SK-N-SH (cell line): ENCODE measurements around the gene GARNL3.

ENCODE experiments used
- CTCF ChIP-seq: fragments of 200-600 bp; sonication (generic); IDR thresholded peaks from 2 replicates; pipeline ENCODE4 v1.6.1; 2017; ENCODE audit warnings: antibody characterized with exemption, mild to moderate bottlenecking, moderate library complexity
- JUND ChIP-seq: IDR thresholded peaks from 2 replicates; pipeline ENCODE4 v1.4.0; 2012
- RAD21 ChIP-seq: IDR thresholded peaks from 2 replicates; pipeline ENCODE4 v1.6.1; 2012; ENCODE audit warnings: mild to moderate bottlenecking, low read length
- REST ChIP-seq: IDR thresholded peaks from 2 replicates; pipeline ENCODE4 v1.6.1; 2012; ENCODE audit warnings: mild to moderate bottlenecking, low read depth, low read length, moderate library complexity
- USF2 ChIP-seq: fragments of 150-350 bp; IDR thresholded peaks from 2 replicates; pipeline ENCODE4 v1.6.1; 2017; ENCODE audit warnings: antibody characterized with exemption, low read length, low read depth, borderline replicate concordance

GRCh38 chr9:127396808-127397645 is 132.5 kb downstream of the GARNL3 start, which contains the start of gene SLC2A8:
- TF ChIP-seq RAD21: no peak
- peak; percentile 30 for TF ChIP-seq CTCF
- TF ChIP-seq USF2: no peak
- 0 out of 2 replicates have a peak, but pooled peaks have one; percentile 28 for TF ChIP-seq REST
- no peak for TF ChIP-seq JUND
